HG03565 (cell line): Measurements from ENCODE around the gene TRERF1.

ENCODE experiments used
- ATAC-seq: cut with Tn5 transposase; IDR thresholded peaks from one replicate; pipeline ENCODE4 v1.9.1; 2021; ENCODE audit warnings: mild to moderate bottlenecking, moderate library complexity; ENCODE audit not compliant: unreplicated experiment

TRERF1 gene

GRCh38 chr6:42260396-42260888 lies 191.3 kb downstream of the TRERF1 start:
- no peak for ATAC-seq

- ATAC-seq, result no peak
These were observed 191.8 kb downstream of the TRERF1 start for GRCh38 chr6:42259841-42260395.

- ATAC-seq, result no peak
These were observed 192.4 kb downstream of the TRERF1 start for GRCh38 chr6:42259286-42259685.

GRCh38 chr6:42257614-42258013 lies 194.1 kb downstream of the TRERF1 start:
- no peak for ATAC-seq

- no peak for ATAC-seq
These were observed 194.7 kb downstream of the TRERF1 start for GRCh38 chr6:42257063-42257462.

- no peak for ATAC-seq
These were observed 196.7 kb downstream of the TRERF1 start for GRCh38 chr6:42255050-42255449.

- no peak for ATAC-seq
These were observed 197.2 kb downstream of the TRERF1 start for GRCh38 chr6:42254505-42254904.

GRCh38 chr6:42251911-42252637 lies 199.7 kb downstream of the TRERF1 start:
- no peak for ATAC-seq

GRCh38 chr6:42251500-42251899 lies 200.2 kb downstream of the TRERF1 start:
- ATAC-seq, result no peak

GRCh38 chr6:42250274-42250931 lies 201.3 kb downstream of the TRERF1 start:
- ATAC-seq, result no peak

- no peak for ATAC-seq
These were observed 202.4 kb downstream of the TRERF1 start for GRCh38 chr6:42249279-42249678.

- no peak for ATAC-seq
These were observed 208.7 kb downstream of the TRERF1 start for GRCh38 chr6:42243046-42243445.

GRCh38 chr6:42241915-42242314 lies 209.8 kb downstream of the TRERF1 start:
- no peak for ATAC-seq

- no peak for ATAC-seq
These were observed 211.9 kb downstream of the TRERF1 start for GRCh38 chr6:42239736-42240375.

- ATAC-seq, result no peak
These were observed 212.4 kb downstream of the TRERF1 start for GRCh38 chr6:42239333-42239732.

GRCh38 chr6:42237857-42238256 lies 213.9 kb downstream of the TRERF1 start:
- ATAC-seq, result no peak

- no peak for ATAC-seq
These were observed 214.8 kb downstream of the TRERF1 start for GRCh38 chr6:42236682-42237473.

- no peak for ATAC-seq
These were observed 215.7 kb downstream of the TRERF1 start for GRCh38 chr6:42236030-42236429.

GRCh38 chr6:42232035-42232434 lies 219.7 kb downstream of the TRERF1 start:
- no peak for ATAC-seq

GRCh38 chr6:42230345-42231321 lies 221.1 kb downstream of the TRERF1 start:
- ATAC-seq, result no peak
